ENCODE measurements around the gene MEPCE. TPM values are rescaled to one million over a fixed set of nuclear protein-coding genes. Genes with fewer than 3 reads are reported as not detected.

MEPCE gene
- total and polyA plus RNA-seq, 9 of the 15 experiments (the other 6 are each of a cell fraction or from before 2014, with no cell fraction given), result 10.9 to 76.3 (median 44.1) TPM

GRCh38 chr7:100475549-100475948 is 45.9 kb downstream of the MEPCE start:
- Histone ChIP-seq H3K4me2 (ENCODE audit: insufficient read depth, low read length) (peak overlapping the region; percentile 86), H3K9me1 (ENCODE audit: control insufficient read depth, insufficient read depth, low read length) (peaks cover 6% of the 10 kb centered on the region), H2AFZ (ENCODE audit: low read depth, low read length) (no peak overlapping the region), H3K4me3 (peak overlapping the region; percentile 86), H3K9ac (ENCODE audit: insufficient read depth in 1 of 2, low read depth in 2 of 2, low read length in 2 of 2) (peak overlapping the region; percentile 59 to 94), H4K20me1 (replicated peaks; ENCODE audit: control insufficient read depth, insufficient read depth, low read length) (peaks cover 19% of the 10 kb centered on the region), H3K27me3 (ENCODE audit: control insufficient read depth in 2 of 2, insufficient read depth in 2 of 2, low read length in 2 of 2) (no peaks in the 10 kb centered on the region), H3K9me3 (replicated peaks; ENCODE audit: control insufficient read depth, insufficient read depth, low read depth, low read length) (no peaks in the 10 kb centered on the region), H3K27ac (ENCODE audit: extremely low read depth, low read depth, low read length) (peak overlapping the region; percentile 55), H3K4me1 (replicated peaks in 1 of 2; ENCODE audit: control insufficient read depth in 2 of 2, insufficient read depth in 2 of 2, low read length in 2 of 2) (peaks cover 44 to 77% of the 10 kb centered on the region in 2 experiments), H3K79me2 (ENCODE audit: control insufficient read depth, insufficient read depth, low read length) (peaks cover 58% of the 10 kb centered on the region), H3K36me3 (ENCODE audit: control insufficient read depth, insufficient read depth, low read length) (peaks cover 58% of the 10 kb centered on the region)
- FAIRE-seq (peak; percentile 37), ATAC-seq (peak; percentile 22), DNase-seq (ENCODE audit: extremely low read depth in 1 of 4, low spot score in 3 of 4) (peak; percentile 78 to 92 (median 82))
- 11% methylated on average over 9 of the region's 9 CpGs for whole genome bisulfite sequencing (ENCODE audit: insufficient coverage, low coverage, missing lambda C conversion rate)
- intact Hi-C loops (cut with micrococcal nuclease) (no loop called here), in situ Hi-C loops (cut with MboI) (no loop called here)
- BruUV-seq (replicated peaks), result no TSS peak
- ChIA-PET CTCF (ENCODE audit: low intra/inter-chr PET ratio) (no interaction called here), POLR2A (interaction anchor here (0.8 to 1.8 kb wide), 7 partner anchors 10 to 110 kb away, joined by 3 to 4 read pairs (median 3); partner anchors contain the start of gene AGFG2)
- no peak for TF ChIP-seq RHOXF2B (CRISPR knock-in tag; conservative IDR thresholded peaks at IDR 0.05)
- TF ChIP-seq ZNF740 (CRISPR knock-in tag; IDR thresholded peaks at IDR 0.05), result peak; percentile 72; the same call in 1 of the 2 replicates
- no peak for TF ChIP-seq ZNF740 (tag; IDR thresholded peaks at IDR 0.05)
- TF ChIP-seq EGR1 (conservative IDR thresholded peaks at IDR 0.05), result peak; percentile 75
- TF ChIP-seq MAFG (tag; conservative IDR thresholded peaks at IDR 0.05), result no peak
- 0 out of 2 replicates have a peak, but pooled peaks have one; percentile 26 for TF ChIP-seq RB1 (IDR thresholded peaks at IDR 0.05; ENCODE audit: low read depth)
- 0 out of 2 replicates have a peak, but pooled peaks have one; percentile 41 for TF ChIP-seq GATAD2A (IDR thresholded peaks at IDR 0.05)
- TF ChIP-seq HDGF (IDR thresholded peaks at IDR 0.05), result 0 out of 2 replicates have a peak, but pooled peaks have one; percentile 45
- TF ChIP-seq PRDM10 (IDR thresholded peaks at IDR 0.05; ENCODE audit: partially characterized antibody), result peak; percentile 26
- no peak for TF ChIP-seq SREBF1 (IDR thresholded peaks at IDR 0.05; ENCODE audit: borderline replicate concordance, low read depth, low read length)
- peak; percentile 66; the same call in 1 of the 2 replicates for TF ChIP-seq VEZF1 (CRISPR knock-in tag; IDR thresholded peaks at IDR 0.05)
- TF ChIP-seq PRMT5 (CRISPR knock-in tag; IDR thresholded peaks at IDR 0.05), result no peak
- no peak for TF ChIP-seq SRF (CRISPR knock-in tag; IDR thresholded peaks at IDR 0.05)
- TF ChIP-seq ZBTB7A (IDR thresholded peaks at IDR 0.05; ENCODE audit: borderline replicate concordance, control insufficient read depth, low read depth, low read length), result peak; percentile 85; the same call in 1 of the 2 replicates
